ENCODE results near the gene GPR31. TPM values are rescaled to one million over a fixed set of nuclear protein-coding genes. Genes with fewer than 3 reads are reported as not detected.
A peak's percentile ranks its signal among the peaks of the same experiment; 100 is the strongest.

GPR31 gene
- polyA plus RNA-seq, 2 of the 4 experiments (the other 2 are of a cell fraction) = not detected

DNA sequence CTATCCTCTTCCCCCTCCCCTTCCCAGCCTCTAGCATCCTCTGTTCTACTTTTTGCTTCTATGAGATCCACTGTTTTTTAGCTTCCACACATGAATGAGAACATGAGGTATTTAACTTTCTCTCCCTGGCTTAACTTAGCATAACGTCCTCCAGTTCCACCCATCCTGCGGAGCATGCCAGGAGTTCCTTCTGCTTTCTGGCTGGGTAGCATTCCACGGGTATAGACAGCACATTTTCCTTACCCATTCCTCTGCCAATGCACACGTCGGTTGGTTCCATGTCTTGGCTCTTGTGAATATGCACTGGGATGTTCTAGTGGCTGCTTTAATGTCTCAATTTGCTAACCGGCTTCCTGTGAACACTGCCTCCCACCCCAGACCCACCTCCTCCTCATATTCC, 48.1 kb downstream of the GPR31 start (continued):
- TF ChIP-seq REST (IDR thresholded peaks at IDR 0.05) (no peak), CEBPB (IDR thresholded peaks at IDR 0.05) (no peak), KDM5A (IDR thresholded peaks at IDR 0.05) (no peak)

DNA sequence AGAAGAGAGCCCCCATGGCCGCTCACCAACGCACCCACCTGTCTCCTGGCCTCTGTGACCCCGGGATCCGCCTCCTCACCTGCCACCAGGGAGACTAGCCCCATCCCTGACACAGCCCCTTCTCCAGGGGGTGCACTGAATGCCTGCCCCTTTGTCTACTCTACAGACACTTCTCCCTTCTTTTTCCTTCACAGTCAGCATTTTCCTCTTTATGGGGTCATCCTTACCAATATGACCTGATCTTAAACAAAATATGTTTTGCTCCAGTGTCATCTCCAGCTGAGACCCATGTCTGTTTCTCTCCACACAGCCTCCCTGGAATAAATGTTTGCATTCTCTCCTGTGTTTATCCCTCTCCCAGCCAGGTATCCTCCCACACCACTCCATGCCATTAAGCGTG, 49.5 kb downstream of the GPR31 start:
- TF ChIP-seq SREBF2 (IDR thresholded peaks at IDR 0.05) (no peak), MAFK (IDR thresholded peaks at IDR 0.05; ENCODE audit: partially characterized antibody) (peak; percentile 21)
- Histone ChIP-seq H3K9me3 (no peaks in the 10 kb centered on the region), H3K4me1 (no peaks in the 10 kb centered on the region), H3K4me2 (no peak overlapping the region), H3K27ac (no peak overlapping the region), H3K4me3 (no peak overlapping the region)
- DNase-seq (ENCODE audit: low read depth in 1 of 2, low spot score in 1 of 2) = no peak
- no peak for FAIRE-seq
- ChIA-PET CTCF (no interaction called here), POLR2A (interaction anchor here (0.6 kb wide), 1 partner anchor 965 kb away, joined by 6 read pairs; no protein-coding TSS in a partner anchor)
- WGBS (ENCODE audit: missing lambda C conversion rate) = 17% methylated on average over 4 of the region's 5 CpGs
- no peak for ATAC-seq

GRCh38 chr6:167107787-167108186, 50.0 kb downstream of the GPR31 start:
- no peak for DNase-seq (ENCODE audit: low read depth in 1 of 2, low spot score in 1 of 2)
- ChIA-PET POLR2A (no interaction called here), CTCF (no interaction called here)
- ATAC-seq = no peak
- 63% methylated on average over 7 of the region's 7 CpGs for WGBS (ENCODE audit: missing lambda C conversion rate)
- Histone ChIP-seq H3K4me2 (no peak overlapping the region), H3K27ac (no peak overlapping the region), H3K4me1 (no peaks in the 10 kb centered on the region), H3K9me3 (no peaks in the 10 kb centered on the region), H3K4me3 (no peak overlapping the region)
- FAIRE-seq = no peak
- TF ChIP-seq CHD4 (IDR thresholded peaks at IDR 0.05; ENCODE audit: borderline replicate concordance) (no peak), JUNB (IDR thresholded peaks at IDR 0.05) (no peak), NFE2L2 (conservative IDR thresholded peaks at IDR 0.05; ENCODE audit: low read length) (no peak), HOXA7 (CRISPR knock-in tag; IDR thresholded peaks at IDR 0.05) (no peak), CEBPB (IDR thresholded peaks at IDR 0.05) (no peak), CBX2 (IDR thresholded peaks at IDR 0.05; ENCODE audit: borderline replicate concordance, low read depth) (no peak), CHD2 (IDR thresholded peaks at IDR 0.05; ENCODE audit: low read length, partially characterized antibody) (no peak), HOXB13 (CRISPR knock-in tag; IDR thresholded peaks at IDR 0.05; ENCODE audit: low read depth) (no peak)

- Histone ChIP-seq H3K4me3 (no peak overlapping the region), H3K4me1 (no peaks in the 10 kb centered on the region), H3K4me2 (no peak overlapping the region), H3K27ac (no peak overlapping the region), H3K9me3 (no peaks in the 10 kb centered on the region)
- ChIA-PET CTCF (no interaction called here), POLR2A (no interaction called here)
- FAIRE-seq (no peak), ATAC-seq (no peak), DNase-seq (ENCODE audit: low read depth in 1 of 2, low spot score in 1 of 2) (no peak)
- whole genome bisulfite sequencing (ENCODE audit: missing lambda C conversion rate) = 0% methylated on average over 1 of the region's 1 CpG
- TF ChIP-seq RAD21 (conservative IDR thresholded peaks at IDR 0.05 in 1 of 2, IDR thresholded peaks at IDR 0.05 in 1 of 2) (no peak), KDM5A (IDR thresholded peaks at IDR 0.05) (no peak), CEBPB (IDR thresholded peaks at IDR 0.05) (no peak), ZNF302 (CRISPR knock-in tag; IDR thresholded peaks at IDR 0.05) (no peak), TP53 (CRISPR knock-in tag; IDR thresholded peaks at IDR 0.05) (no peak), ZC3H11A (IDR thresholded peaks at IDR 0.05) (no peak), ZFP36 (IDR thresholded peaks at IDR 0.05; ENCODE audit: borderline replicate concordance, partially characterized antibody) (no peak), HDAC2 (IDR thresholded peaks at IDR 0.05) (no peak)
Measured at GRCh38 chr6:167106406-167106805, 51.4 kb downstream of the GPR31 start.

Other genes with a start within 250 kb of the GPR31 start
- 10.6 and 11.2 TPM in 2 replicates for gene RNASET2, start 201.4 kb downstream of the GPR31 start, polyA plus RNA-seq (2011; rRNA removed)
- 9.3 to 10.5 TPM (median 10.4 TPM) in 3 replicates for gene RNASET2, start 201.4 kb downstream of the GPR31 start, polyA plus RNA-seq (2017; fragmentation: RNase III; extraction: RNeasy Plus Mini Kit Qiagen cat#74134 plus additional on column Dnase treatment)
- gene CEP43, start 158.6 kb downstream of the GPR31 start, polyA plus RNA-seq (2011; rRNA removed) = 13.7 and 19.6 TPM in 2 replicates
- 12.1 to 13.8 TPM (median 12.9 TPM) in 3 replicates for gene CEP43, start 158.6 kb downstream of the GPR31 start, polyA plus RNA-seq (2017; fragmentation: RNase III; extraction: RNeasy Plus Mini Kit Qiagen cat#74134 plus additional on column Dnase treatment)
- 0.01 TPM in 1 of 2 replicates, not detected in the other for gene CCR6, start 34.9 kb downstream of the GPR31 start, polyA plus RNA-seq (2011; rRNA removed)
- gene CCR6, start 34.9 kb downstream of the GPR31 start, polyA plus RNA-seq (2017; fragmentation: RNase III; extraction: RNeasy Plus Mini Kit Qiagen cat#74134 plus additional on column Dnase treatment) = not detected in 3 replicates
- not detected in 2 replicates for gene UNC93A, start 133.3 kb upstream of the GPR31 start, polyA plus RNA-seq (2011; rRNA removed)
- not detected in 3 replicates for gene UNC93A, start 133.3 kb upstream of the GPR31 start, polyA plus RNA-seq (2017; fragmentation: RNase III; extraction: RNeasy Plus Mini Kit Qiagen cat#74134 plus additional on column Dnase treatment)
- gene TTLL2, start 167.1 kb upstream of the GPR31 start, polyA plus RNA-seq (2011; rRNA removed) = not detected in 2 replicates
- not detected in 3 replicates for gene TTLL2, start 167.1 kb upstream of the GPR31 start, polyA plus RNA-seq (2017; fragmentation: RNase III; extraction: RNeasy Plus Mini Kit Qiagen cat#74134 plus additional on column Dnase treatment)

Data from A549 (cell line).